CD8-positive, alpha-beta memory T cell (primary cell): ENCODE results near the gene IRX5. TPM values are rescaled to one million over a fixed set of nuclear protein-coding genes. Genes with fewer than 3 reads are reported as not detected.

Experiments
- CTCF ChIA-PET: fragments of 350-600 bp; sonication (Branson Sonifier 250); formaldehyde crosslinking; loops from one replicate; lab custom pipeline; 2021; ENCODE audit warnings: antibody characterized with exemption; lab: Charles Lee
- POLR2A ChIA-PET: fragments of 350-600 bp; sonication (Branson Sonifier 250); formaldehyde crosslinking; loops from one replicate; lab custom pipeline; 2021; ENCODE audit warnings: antibody characterized with exemption; lab: Charles Lee
- DNase-seq, 5 donors: peaks; one replicate each; pipeline versions ENCODE4 v3.0.0 to v3.0.0-alpha.2; 2020 to 2022; ENCODE audit warnings: mixed read lengths in 1 of 5
- H3K27ac ChIP-seq: one replicate; pipeline ENCODE4 v1.7.0; 2013; ENCODE audit warnings: low read depth, mild to moderate bottlenecking, low read length, moderate library complexity
- H3K27me3 ChIP-seq: 2 replicates; pipeline ENCODE4 v1.7.0; 2013; ENCODE audit warnings: low read length, mild to moderate bottlenecking; ENCODE audit not compliant: insufficient read depth, poor library complexity, severe bottlenecking
- H3K36me3 ChIP-seq: 2 replicates; pipeline ENCODE4 v1.7.0; 2013; ENCODE audit warnings: mild to moderate bottlenecking, low read length, moderate library complexity; ENCODE audit not compliant: insufficient read depth
- H3K4me1 ChIP-seq: 2 replicates; pipeline ENCODE4 v1.7.0; 2013; ENCODE audit warnings: mild to moderate bottlenecking, low read length, moderate library complexity; ENCODE audit not compliant: insufficient read depth
- H3K4me3 ChIP-seq: 2 replicates; pipeline ENCODE4 v1.7.0; 2013; ENCODE audit warnings: mild to moderate bottlenecking, low read length
- H3K9me3 ChIP-seq: 2 replicates; pipeline ENCODE4 v1.7.0; 2013; ENCODE audit warnings: mild to moderate bottlenecking, low read length
- H3K27ac Mint-ChIP-seq, 8 donors: one replicate each; pipeline ENCODE4 v1.8.0; 2020 to 2021; ENCODE audit warnings: mixed read lengths in 8 of 8, mild to moderate bottlenecking in 6 of 8, inconsistent platforms in 3 of 8, moderate library complexity in 3 of 8
- H3K27me3 Mint-ChIP-seq, 2 donors: one replicate each; pipeline ENCODE4 v1.8.0; 2020 to 2021; ENCODE audit warnings: mixed read lengths in 2 of 2, mild to moderate bottlenecking in 1 of 2, moderate library complexity in 1 of 2
- H3K36me3 Mint-ChIP-seq, 3 donors: one replicate each; pipeline ENCODE4 v1.8.0; 2020 to 2021; ENCODE audit warnings: mixed read lengths in 3 of 3, inconsistent platforms in 1 of 3, mild to moderate bottlenecking in 1 of 3
- H3K4me1 Mint-ChIP-seq, 3 donors: one replicate each; pipeline ENCODE4 v1.8.0; 2020 to 2021; ENCODE audit warnings: mixed read lengths in 3 of 3, inconsistent platforms in 1 of 3, mild to moderate bottlenecking in 1 of 3
- H3K4me3 Mint-ChIP-seq, 7 donors: one replicate each; pipeline ENCODE4 v1.8.0; 2020 to 2021; ENCODE audit warnings: mixed read lengths in 7 of 7, mild to moderate bottlenecking in 6 of 7, moderate library complexity in 4 of 7, inconsistent platforms in 2 of 7
- H3K9me3 Mint-ChIP-seq, 5 donors: one replicate each; pipeline ENCODE4 v1.8.0; 2020 to 2022; ENCODE audit warnings: mixed read lengths in 5 of 5, mild to moderate bottlenecking in 3 of 5, moderate library complexity in 2 of 5, inconsistent platforms in 1 of 5
- polyA plus RNA-seq: library from polyadenylated mRNA; unstranded; fragments of 300-500 nt; fragmentation: Illumina TruSeq; gene quantifications from one replicate; pipeline ENCODE4 v1.2.3, GENCODE V29; 2021
- total RNA-seq, 2 experiments: library from RNA; stranded (reverse); gene quantifications; one replicate each; pipeline ENCODE4 v1.2.3, GENCODE V29; 2021

The IRX5 gene
- total and polyA plus RNA-seq, 3 experiments from 2014 or later = not detected

GRCh38 chr16:54957403-54958166 is 26.9 kb downstream of the IRX5 start:
- H3K4me3 ChIP-seq = no peak overlapping the region
- H3K4me1 ChIP-seq = no peaks in the 10 kb centered on the region
- H3K9me3 Mint-ChIP-seq = peaks cover 0 to 3% (median 1%) of the 10 kb centered on the region in 5 donors
- no peaks in the 10 kb centered on the region for H3K36me3 Mint-ChIP-seq
- H3K36me3 ChIP-seq = no peaks in the 10 kb centered on the region
- no peaks in the 10 kb centered on the region for H3K9me3 ChIP-seq
- CTCF ChIA-PET = no interaction called here
- POLR2A ChIA-PET = no interaction called here
- no peak for DNase-seq
- no peak overlapping the region for H3K27ac ChIP-seq
- H3K27me3 Mint-ChIP-seq = peaks cover 0 to 11% of the 10 kb centered on the region in 2 donors
- no peaks in the 10 kb centered on the region for H3K27me3 ChIP-seq
- no peaks in the 10 kb centered on the region for H3K4me1 Mint-ChIP-seq
- no peak overlapping the region for H3K27ac Mint-ChIP-seq
- H3K4me3 Mint-ChIP-seq = no peak overlapping the region

- no peak for DNase-seq
- H3K4me1 ChIP-seq = no peaks in the 10 kb centered on the region
- Mint-ChIP-seq H3K27ac (no peak overlapping the region), H3K27me3 (peaks cover 3 to 8% of the 10 kb centered on the region in 2 donors), H3K4me3 (no peak overlapping the region), H3K9me3 (peaks cover 0 to 2% (median 0%) of the 10 kb centered on the region in 5 donors), H3K4me1 (no peaks in the 10 kb centered on the region), H3K36me3 (no peaks in the 10 kb centered on the region)
- no peaks in the 10 kb centered on the region for H3K9me3 ChIP-seq
- H3K4me3 ChIP-seq = no peak overlapping the region
- CTCF ChIA-PET = no interaction called here
- H3K27ac ChIP-seq = no peak overlapping the region
- H3K27me3 ChIP-seq = no peaks in the 10 kb centered on the region
- POLR2A ChIA-PET = no interaction called here
- H3K36me3 ChIP-seq = no peaks in the 10 kb centered on the region
Measured at GRCh38 chr16:54962045-54962444, 31.4 kb downstream of the IRX5 start.

- ChIA-PET POLR2A (no interaction called here), CTCF (no interaction called here)
- H3K27me3 Mint-ChIP-seq = peaks cover 3 to 5% of the 10 kb centered on the region in 2 donors
- no peak overlapping the region for H3K27ac ChIP-seq
- H3K4me1 Mint-ChIP-seq = no peaks in the 10 kb centered on the region
- H3K36me3 ChIP-seq = no peaks in the 10 kb centered on the region
- no peaks in the 10 kb centered on the region for H3K27me3 ChIP-seq
- no peaks in the 10 kb centered on the region for H3K36me3 Mint-ChIP-seq
- no peak overlapping the region for H3K4me3 ChIP-seq
- DNase-seq = no peak
- no peak overlapping the region for H3K4me3 Mint-ChIP-seq
- peaks cover 0 to 2% (median 0%) of the 10 kb centered on the region in 5 donors for H3K9me3 Mint-ChIP-seq
- no peaks in the 10 kb centered on the region for H3K4me1 ChIP-seq
- H3K27ac Mint-ChIP-seq = no peak overlapping the region
- H3K9me3 ChIP-seq = no peaks in the 10 kb centered on the region
Measured at GRCh38 chr16:54964239-54964638, 33.6 kb downstream of the IRX5 start.

- H3K36me3 Mint-ChIP-seq = no peaks in the 10 kb centered on the region
- no peaks in the 10 kb centered on the region for H3K4me1 ChIP-seq
- no peaks in the 10 kb centered on the region for H3K9me3 ChIP-seq
- no peak overlapping the region for H3K4me3 Mint-ChIP-seq
- H3K36me3 ChIP-seq = no peaks in the 10 kb centered on the region
- DNase-seq = no peak
- H3K27me3 ChIP-seq = no peaks in the 10 kb centered on the region
- H3K4me3 ChIP-seq = no peak overlapping the region
- peaks cover 0 to 2% (median 0%) of the 10 kb centered on the region in 5 donors for H3K9me3 Mint-ChIP-seq
- CTCF ChIA-PET = no interaction called here
- no peak overlapping the region for H3K27ac ChIP-seq
- H3K4me1 Mint-ChIP-seq = no peaks in the 10 kb centered on the region
- H3K27me3 Mint-ChIP-seq = peaks cover 3 to 5% of the 10 kb centered on the region in 2 donors
- POLR2A ChIA-PET = no interaction called here
- H3K27ac Mint-ChIP-seq = no peak overlapping the region
Measured at GRCh38 chr16:54965464-54965863, 34.8 kb downstream of the IRX5 start.

- Mint-ChIP-seq H3K9me3 (no peaks in the 10 kb centered on the region), H3K36me3 (no peaks in the 10 kb centered on the region), H3K4me1 (no peaks in the 10 kb centered on the region), H3K27me3 (peaks cover 4 to 6% of the 10 kb centered on the region in 2 donors), H3K27ac (no peak overlapping the region), H3K4me3 (no peak overlapping the region)
- no peaks in the 10 kb centered on the region for H3K9me3 ChIP-seq
- POLR2A ChIA-PET = no interaction called here
- no peaks in the 10 kb centered on the region for H3K4me1 ChIP-seq
- H3K4me3 ChIP-seq = no peak overlapping the region
- H3K27me3 ChIP-seq = no peaks in the 10 kb centered on the region
- no peak for DNase-seq
- CTCF ChIA-PET = no interaction called here
- no peak overlapping the region for H3K27ac ChIP-seq
- no peaks in the 10 kb centered on the region for H3K36me3 ChIP-seq
Measured at GRCh38 chr16:54968011-54968410, 37.3 kb downstream of the IRX5 start.

- DNase-seq = no peak
- no peak overlapping the region for H3K4me3 Mint-ChIP-seq
- Histone ChIP-seq H3K4me3 (no peak overlapping the region), H3K27me3 (no peaks in the 10 kb centered on the region), H3K4me1 (no peaks in the 10 kb centered on the region), H3K36me3 (no peaks in the 10 kb centered on the region), H3K27ac (no peak overlapping the region), H3K9me3 (no peaks in the 10 kb centered on the region)
- H3K27ac Mint-ChIP-seq = no peak overlapping the region
- peaks cover 4 to 8% of the 10 kb centered on the region in 2 donors for H3K27me3 Mint-ChIP-seq
- H3K36me3 Mint-ChIP-seq = no peaks in the 10 kb centered on the region
- CTCF ChIA-PET = no interaction called here
- no peaks in the 10 kb centered on the region for H3K4me1 Mint-ChIP-seq
- POLR2A ChIA-PET = no interaction called here
- H3K9me3 Mint-ChIP-seq = peaks cover 0 to 3% (median 0%) of the 10 kb centered on the region in 5 donors
Measured at GRCh38 chr16:54968784-54969183, 38.1 kb downstream of the IRX5 start.

GRCh38 chr16:54970016-54970415 is 39.4 kb downstream of the IRX5 start:
- Histone ChIP-seq H3K27me3 (no peaks in the 10 kb centered on the region), H3K36me3 (no peaks in the 10 kb centered on the region), H3K27ac (no peak overlapping the region), H3K4me1 (no peaks in the 10 kb centered on the region), H3K9me3 (no peaks in the 10 kb centered on the region), H3K4me3 (no peak overlapping the region)
- H3K27ac Mint-ChIP-seq = no peak overlapping the region
- ChIA-PET CTCF (no interaction called here), POLR2A (no interaction called here)
- DNase-seq = no peak
- H3K9me3 Mint-ChIP-seq = peaks cover 0 to 3% (median 0%) of the 10 kb centered on the region in 5 donors
- H3K27me3 Mint-ChIP-seq = peaks cover 7 to 14% of the 10 kb centered on the region in 2 donors
- H3K4me3 Mint-ChIP-seq = no peak overlapping the region
- H3K36me3 Mint-ChIP-seq = no peaks in the 10 kb centered on the region
- no peaks in the 10 kb centered on the region for H3K4me1 Mint-ChIP-seq

GRCh38 chr16:54974367-54974766 is 43.7 kb downstream of the IRX5 start:
- H3K27ac ChIP-seq = no peak overlapping the region
- no peaks in the 10 kb centered on the region for H3K27me3 ChIP-seq
- no peaks in the 10 kb centered on the region for H3K36me3 Mint-ChIP-seq
- H3K9me3 ChIP-seq = no peaks in the 10 kb centered on the region
- H3K36me3 ChIP-seq = no peaks in the 10 kb centered on the region
- peaks cover 0 to 3% (median 0%) of the 10 kb centered on the region in 5 donors for H3K9me3 Mint-ChIP-seq
- no peak for DNase-seq
- ChIA-PET CTCF (no interaction called here), POLR2A (no interaction called here)
- H3K4me1 ChIP-seq = no peaks in the 10 kb centered on the region
- H3K27ac Mint-ChIP-seq = no peak overlapping the region
- H3K4me1 Mint-ChIP-seq = no peaks in the 10 kb centered on the region
- peaks cover 5 to 17% of the 10 kb centered on the region in 2 donors for H3K27me3 Mint-ChIP-seq
- H3K4me3 ChIP-seq = no peak overlapping the region
- H3K4me3 Mint-ChIP-seq = no peak overlapping the region
